ENCODE measurements around the gene ADAMTSL5. TPM values are rescaled to one million over a fixed set of nuclear protein-coding genes. Genes with fewer than 3 reads are reported as not detected.

The ADAMTSL5 gene
- total and polyA plus RNA-seq, 2 of the 13 experiments (the other 11 are each of a cell fraction or from before 2014, with no cell fraction given) = 0.60 to 2.7 TPM

- TF ChIP-seq ZHX1 (CRISPR knock-in tag; IDR thresholded peaks at IDR 0.05; ENCODE audit: low read depth) (0 out of 2 replicates have a peak, but pooled peaks have one; percentile 46), ATRX (CRISPR knock-in tag; IDR thresholded peaks at IDR 0.05; ENCODE audit: borderline replicate concordance) (no peak), ZNF746 (CRISPR knock-in tag; IDR thresholded peaks at IDR 0.05) (peak; percentile 40; the same call in 1 of the 2 replicates), SP5 (CRISPR knock-in tag; IDR thresholded peaks at IDR 0.05; ENCODE audit: borderline replicate concordance, low read depth) (peak; percentile 52), BCLAF1 (IDR thresholded peaks at IDR 0.05) (no peak), ZNF34 (CRISPR knock-in tag; IDR thresholded peaks at IDR 0.05; ENCODE audit: borderline replicate concordance) (no peak), FOXP1 (IDR thresholded peaks at IDR 0.05) (no peak), FOXP1 (CRISPR knock-in tag; IDR thresholded peaks at IDR 0.05) (no peak), JUNB (CRISPR knock-in tag; IDR thresholded peaks at IDR 0.05; ENCODE audit: borderline replicate concordance) (no peak), MYC (CRISPR knock-in tag; IDR thresholded peaks at IDR 0.05; ENCODE audit: borderline replicate concordance) (peak; percentile 75), ADNP (CRISPR knock-in tag; IDR thresholded peaks at IDR 0.05) (peak; percentile 92), SIX4 (CRISPR knock-in tag; IDR thresholded peaks at IDR 0.05) (no peak), REST (IDR thresholded peaks at IDR 0.05; ENCODE audit: borderline replicate concordance in 1 of 2, low read depth in 1 of 2, low read length in 2 of 2) (no peak), MLXIP (CRISPR knock-in tag; IDR thresholded peaks at IDR 0.05; ENCODE audit: borderline replicate concordance) (no peak), PCBP1 (IDR thresholded peaks at IDR 0.05; ENCODE audit: borderline replicate concordance, low read depth, low read length) (no peak), CENPX (CRISPR knock-in tag; IDR thresholded peaks at IDR 0.05) (no peak), RAD51 (IDR thresholded peaks at IDR 0.05; ENCODE audit: borderline replicate concordance) (peak; percentile 95), ZFP1 (CRISPR knock-in tag; IDR thresholded peaks at IDR 0.05) (no peak; the same call in 1 of the 2 replicates)
Measured at GRCh38 chr19:1478934-1479707, 33.7 kb downstream of the ADAMTSL5 start, which contains the start of gene C19orf25 (continued).

Data from HepG2 (cell line).